Stomach (tissue), 4 donors: ENCODE measurements around the gene SMTNL2.

ENCODE experiments used
- POLR2A ChIP-seq, 4 donors: fragments of 450-650 bp; IDR thresholded peaks; one replicate each; pipeline ENCODE4 v1.6.1; 2016; ENCODE audit warnings: antibody characterized with exemption in 4 of 4, control low read depth in 2 of 4, mild to moderate bottlenecking in 1 of 4, moderate library complexity in 1 of 4
- TF ChIP-seq, protein P1 (sequence below), 7 experiments: fragments of 450-650 bp in 4 of 7; fragments of 200-600 bp in 3 of 7; sonication (generic) in 3 of 7; IDR thresholded peaks; one replicate each; pipeline ENCODE4 v1.5.1; 2016 to 2019; ENCODE audit warnings: antibody characterized with exemption in 7 of 7, control low read depth in 2 of 7, mild to moderate bottlenecking in 1 of 7

DNA sequence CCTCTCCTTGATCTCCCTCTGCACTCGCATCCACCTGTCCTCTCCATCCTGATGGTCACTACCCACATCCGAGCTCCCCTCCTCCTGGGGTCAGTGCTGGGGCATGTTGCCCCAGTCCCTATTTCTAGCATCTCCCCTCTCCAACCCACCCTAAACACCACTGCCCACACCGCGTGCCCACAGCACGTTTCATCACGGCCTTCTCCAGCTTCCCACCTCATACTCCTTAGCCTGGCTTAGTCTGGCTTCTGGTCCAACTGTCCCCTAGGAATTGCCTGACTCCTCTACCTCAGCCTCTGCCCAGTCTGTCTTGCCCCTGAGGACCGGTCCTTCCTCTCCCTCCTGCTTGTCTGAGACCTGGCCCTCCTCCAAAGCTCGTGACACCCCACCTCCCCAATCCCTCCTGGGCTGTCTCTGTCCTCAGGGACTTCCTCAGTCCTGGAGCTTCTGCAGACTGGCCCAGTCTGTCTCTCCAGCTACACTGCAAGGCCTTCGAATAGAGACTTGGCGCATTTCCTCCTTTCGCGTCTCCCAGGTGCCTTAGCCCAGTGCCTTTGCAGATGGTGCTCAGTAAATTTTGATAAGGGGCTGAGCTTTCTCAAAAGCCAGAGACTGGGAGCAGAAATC lies 52.3 kb downstream of the SMTNL2 start:
- TF ChIP-seq, protein P1, sequence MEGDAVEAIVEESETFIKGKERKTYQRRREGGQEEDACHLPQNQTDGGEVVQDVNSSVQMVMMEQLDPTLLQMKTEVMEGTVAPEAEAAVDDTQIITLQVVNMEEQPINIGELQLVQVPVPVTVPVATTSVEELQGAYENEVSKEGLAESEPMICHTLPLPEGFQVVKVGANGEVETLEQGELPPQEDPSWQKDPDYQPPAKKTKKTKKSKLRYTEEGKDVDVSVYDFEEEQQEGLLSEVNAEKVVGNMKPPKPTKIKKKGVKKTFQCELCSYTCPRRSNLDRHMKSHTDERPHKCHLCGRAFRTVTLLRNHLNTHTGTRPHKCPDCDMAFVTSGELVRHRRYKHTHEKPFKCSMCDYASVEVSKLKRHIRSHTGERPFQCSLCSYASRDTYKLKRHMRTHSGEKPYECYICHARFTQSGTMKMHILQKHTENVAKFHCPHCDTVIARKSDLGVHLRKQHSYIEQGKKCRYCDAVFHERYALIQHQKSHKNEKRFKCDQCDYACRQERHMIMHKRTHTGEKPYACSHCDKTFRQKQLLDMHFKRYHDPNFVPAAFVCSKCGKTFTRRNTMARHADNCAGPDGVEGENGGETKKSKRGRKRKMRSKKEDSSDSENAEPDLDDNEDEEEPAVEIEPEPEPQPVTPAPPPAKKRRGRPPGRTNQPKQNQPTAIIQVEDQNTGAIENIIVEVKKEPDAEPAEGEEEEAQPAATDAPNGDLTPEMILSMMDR (IDR thresholded peaks at IDR 0.05) = no peak
- no peak for TF ChIP-seq POLR2A (IDR thresholded peaks at IDR 0.05)
